Measurements from ENCODE around the gene CHPF.

Gene CHPF

DNA sequence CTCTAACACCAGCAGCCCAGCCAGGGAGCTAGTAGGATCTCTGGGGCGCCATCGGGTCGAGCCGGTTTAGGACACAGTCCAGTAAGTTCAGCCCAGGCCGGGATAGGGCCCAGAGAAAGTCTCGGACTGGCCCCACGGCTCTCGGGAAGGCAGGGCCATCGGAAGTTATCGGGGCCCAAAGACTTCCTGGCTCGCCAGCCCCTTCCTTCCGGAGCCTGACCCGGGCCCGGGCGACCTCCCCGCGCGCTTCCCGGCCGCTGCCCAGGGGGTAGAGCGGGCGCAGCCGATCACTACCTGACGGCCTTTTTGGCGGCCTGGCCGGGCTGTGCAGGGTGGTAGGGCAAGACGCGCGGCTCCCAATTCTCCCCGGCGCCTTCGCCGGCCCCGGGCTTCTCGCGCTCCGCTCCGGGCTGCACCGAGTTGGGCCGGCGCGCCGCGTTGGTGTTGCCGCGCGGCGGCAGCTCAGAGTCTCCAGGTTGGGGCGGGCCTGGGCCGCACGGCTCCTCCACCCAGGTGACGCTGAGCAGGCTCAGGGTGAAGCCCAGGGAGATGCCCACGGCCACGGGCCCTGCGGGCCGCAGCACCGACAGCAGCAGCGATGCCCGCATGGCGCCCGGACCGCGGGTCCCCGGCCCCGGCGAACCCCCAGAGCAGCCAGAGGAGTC lies 546 bp downstream of the CHPF start:
- H2AFZ ChIP-seq: peak overlapping the region; percentile 99
- peak overlapping the region; percentile 91 for H3K27ac ChIP-seq
- H3K79me2 ChIP-seq: peaks cover 5% of the 10 kb centered on the region
- H3K9ac ChIP-seq: peak overlapping the region; percentile 89
- H3K4me2 ChIP-seq (ENCODE audit: low read length): peak overlapping the region; percentile 91
- H3K4me3 ChIP-seq (ENCODE audit: low read depth, low read length): peak overlapping the region; percentile 72
- no peaks in the 10 kb centered on the region for H3K9me3 ChIP-seq (ENCODE audit: control insufficient read depth, low read length)
- no peaks in the 10 kb centered on the region for H3K27me3 ChIP-seq (ENCODE audit: control insufficient read depth, insufficient read depth, low read length)
- peaks cover 24% of the 10 kb centered on the region for H3K4me1 ChIP-seq
- TF ChIP-seq, protein P1, sequence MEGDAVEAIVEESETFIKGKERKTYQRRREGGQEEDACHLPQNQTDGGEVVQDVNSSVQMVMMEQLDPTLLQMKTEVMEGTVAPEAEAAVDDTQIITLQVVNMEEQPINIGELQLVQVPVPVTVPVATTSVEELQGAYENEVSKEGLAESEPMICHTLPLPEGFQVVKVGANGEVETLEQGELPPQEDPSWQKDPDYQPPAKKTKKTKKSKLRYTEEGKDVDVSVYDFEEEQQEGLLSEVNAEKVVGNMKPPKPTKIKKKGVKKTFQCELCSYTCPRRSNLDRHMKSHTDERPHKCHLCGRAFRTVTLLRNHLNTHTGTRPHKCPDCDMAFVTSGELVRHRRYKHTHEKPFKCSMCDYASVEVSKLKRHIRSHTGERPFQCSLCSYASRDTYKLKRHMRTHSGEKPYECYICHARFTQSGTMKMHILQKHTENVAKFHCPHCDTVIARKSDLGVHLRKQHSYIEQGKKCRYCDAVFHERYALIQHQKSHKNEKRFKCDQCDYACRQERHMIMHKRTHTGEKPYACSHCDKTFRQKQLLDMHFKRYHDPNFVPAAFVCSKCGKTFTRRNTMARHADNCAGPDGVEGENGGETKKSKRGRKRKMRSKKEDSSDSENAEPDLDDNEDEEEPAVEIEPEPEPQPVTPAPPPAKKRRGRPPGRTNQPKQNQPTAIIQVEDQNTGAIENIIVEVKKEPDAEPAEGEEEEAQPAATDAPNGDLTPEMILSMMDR (IDR thresholded peaks at IDR 0.05): no peak
- no peaks in the 10 kb centered on the region for H3K36me3 ChIP-seq (ENCODE audit: control insufficient read depth, insufficient read depth, low read length)

DNA sequence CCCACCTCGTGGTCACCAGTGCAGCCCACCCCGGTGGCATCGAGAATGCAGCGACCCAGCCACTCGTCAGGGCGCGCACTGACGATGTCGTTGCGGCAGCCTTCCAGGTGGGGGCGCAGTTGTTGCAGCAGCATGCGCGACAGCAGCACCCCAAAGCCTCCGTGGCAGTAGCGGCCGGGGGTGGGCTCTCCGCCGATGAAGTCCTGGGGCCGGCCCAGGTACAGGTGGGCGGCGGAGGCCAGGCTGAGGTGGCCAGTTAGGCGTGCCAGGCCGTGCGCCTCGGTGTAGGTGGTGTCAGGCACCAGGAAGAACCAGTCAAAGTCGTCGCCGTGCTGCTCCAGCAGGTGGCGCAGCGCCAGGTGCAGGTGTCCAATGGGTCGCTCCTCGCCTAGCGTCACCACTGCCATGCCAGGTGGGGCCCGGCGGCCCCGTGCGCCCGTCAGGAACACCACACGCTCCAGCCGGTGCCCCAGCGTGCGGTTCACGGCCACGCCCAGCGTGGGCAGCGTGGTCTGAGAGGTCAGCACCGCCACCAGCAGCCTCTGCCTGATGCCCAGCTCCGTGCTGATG lies 1.9 kb downstream of the CHPF start:
- Histone ChIP-seq H3K79me2 (peaks cover 12% of the 10 kb centered on the region), H3K27ac (peak overlapping the region; percentile 25), H3K9me3 (ENCODE audit: control insufficient read depth, low read length) (no peaks in the 10 kb centered on the region), H2AFZ (peak overlapping the region; percentile 36), H3K27me3 (ENCODE audit: control insufficient read depth, insufficient read depth, low read length) (no peaks in the 10 kb centered on the region), H3K9ac (no peak overlapping the region), H3K36me3 (ENCODE audit: control insufficient read depth, insufficient read depth, low read length) (no peaks in the 10 kb centered on the region), H3K4me2 (ENCODE audit: low read length) (peak overlapping the region; percentile 91), H3K4me3 (ENCODE audit: low read depth, low read length) (peak overlapping the region; percentile 72), H3K4me1 (peaks cover 24% of the 10 kb centered on the region)
- TF ChIP-seq, protein P1 (IDR thresholded peaks at IDR 0.05): peak; percentile 96

DNA sequence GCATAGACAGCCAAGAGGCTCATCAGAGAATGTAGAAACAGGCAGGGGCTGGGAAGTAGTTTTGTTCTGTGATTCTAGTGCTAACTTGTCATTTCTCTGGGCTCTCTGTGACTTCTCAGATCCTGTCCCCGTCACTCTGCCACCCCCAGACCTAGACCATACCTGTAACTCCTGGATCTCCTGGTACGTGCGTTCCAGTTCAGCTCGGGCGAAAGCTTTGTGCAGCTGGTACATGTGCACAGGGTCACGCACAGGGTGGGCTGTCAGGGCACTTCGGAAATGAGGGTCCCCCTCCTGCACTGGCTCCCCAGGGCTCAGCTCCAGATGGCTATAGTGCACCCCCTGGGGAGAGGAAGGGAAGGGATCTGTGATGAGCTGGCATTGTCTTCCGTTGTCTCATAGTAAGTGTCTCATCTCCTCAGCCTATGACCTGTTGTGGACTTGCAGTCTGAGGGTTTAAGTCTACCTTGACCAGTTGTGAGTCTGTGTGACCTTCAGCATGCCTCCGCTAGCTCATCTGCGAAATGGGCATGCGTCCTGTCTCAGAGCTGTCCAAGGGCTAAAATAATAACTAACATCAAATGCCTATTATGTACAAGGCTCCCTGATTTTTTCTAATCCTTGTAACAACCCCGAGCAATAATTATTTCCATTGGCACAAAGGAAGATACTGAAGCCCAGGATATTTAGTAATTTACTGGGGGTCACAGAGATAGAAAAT lies 2.7 kb downstream of the CHPF start:
- TF ChIP-seq, protein P1 (IDR thresholded peaks at IDR 0.05): no peak
- H3K79me2 ChIP-seq: peaks cover 12% of the 10 kb centered on the region
- peak overlapping the region; percentile 36 for H2AFZ ChIP-seq
- peaks cover 24% of the 10 kb centered on the region for H3K4me1 ChIP-seq
- H3K27ac ChIP-seq: no peak overlapping the region
- H3K9ac ChIP-seq: no peak overlapping the region
- H3K36me3 ChIP-seq (ENCODE audit: control insufficient read depth, insufficient read depth, low read length): no peaks in the 10 kb centered on the region
- no peak overlapping the region for H3K4me3 ChIP-seq (ENCODE audit: low read depth, low read length)
- no peak overlapping the region for H3K4me2 ChIP-seq (ENCODE audit: low read length)
- H3K27me3 ChIP-seq (ENCODE audit: control insufficient read depth, insufficient read depth, low read length): no peaks in the 10 kb centered on the region
- no peaks in the 10 kb centered on the region for H3K9me3 ChIP-seq (ENCODE audit: control insufficient read depth, low read length)

DNA sequence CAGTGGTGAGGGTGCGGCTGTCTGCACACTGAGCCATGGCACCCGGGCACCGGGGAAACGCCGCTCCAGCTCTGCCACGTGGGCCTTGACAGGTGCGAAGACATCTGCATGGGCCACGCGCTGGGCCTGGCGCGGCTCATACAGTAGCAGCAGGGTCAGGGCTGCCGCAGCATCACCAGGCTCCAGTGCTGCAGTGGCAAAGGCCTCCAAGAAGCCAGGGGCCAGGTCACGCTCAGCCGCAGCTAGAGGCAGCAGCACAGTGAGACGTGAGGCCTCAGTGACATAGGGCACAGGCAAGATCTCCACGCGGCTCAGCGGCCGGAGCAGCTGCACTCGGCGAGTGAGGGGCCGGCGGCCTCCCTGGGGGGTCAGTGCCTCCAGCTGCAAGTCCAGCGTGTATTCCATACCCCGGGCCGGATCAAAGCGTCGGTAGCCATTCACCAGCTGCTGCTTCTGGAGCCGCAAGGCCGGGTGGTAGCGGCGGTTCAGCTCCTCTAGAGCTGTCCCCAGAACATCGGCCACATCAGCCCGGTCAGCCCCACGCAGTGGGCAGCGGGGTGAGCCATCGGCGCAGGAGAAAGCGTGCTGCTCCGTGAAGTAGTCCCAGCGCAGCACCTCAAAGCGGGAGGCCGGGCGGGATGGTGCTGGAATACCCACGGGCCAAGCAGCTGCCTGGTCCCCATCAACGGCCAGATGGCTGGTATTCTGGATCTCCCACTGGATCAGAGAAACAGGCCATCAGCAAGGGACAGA lies 3.5 kb downstream of the CHPF start:
- Histone ChIP-seq H3K4me2 (ENCODE audit: low read length) (no peak overlapping the region), H3K4me1 (peaks cover 21% of the 10 kb centered on the region), H2AFZ (no peak overlapping the region), H3K9me3 (ENCODE audit: control insufficient read depth, low read length) (no peaks in the 10 kb centered on the region), H3K27me3 (ENCODE audit: control insufficient read depth, insufficient read depth, low read length) (no peaks in the 10 kb centered on the region), H3K9ac (no peak overlapping the region), H3K36me3 (ENCODE audit: control insufficient read depth, insufficient read depth, low read length) (no peaks in the 10 kb centered on the region), H3K79me2 (peaks cover 12% of the 10 kb centered on the region), H3K4me3 (ENCODE audit: low read depth, low read length) (no peak overlapping the region), H3K27ac (no peak overlapping the region)
- TF ChIP-seq, protein P1 (IDR thresholded peaks at IDR 0.05): no peak
